IPS DF 4.7 (cell line): ENCODE data around the gene LMNTD2.
"Not testable (repeated sequence)": the region's sequence is repeated elsewhere in the genome, so short reads cannot be mapped to it uniquely, and the experiment has no call there.

ENCODE experiments used
- DNase-seq: peaks from one replicate; pipeline ENCODE4 v3.0.0-alpha.2; 2013; ENCODE audit warnings: low spot score; ENCODE audit errors: extremely low read depth

LMNTD2 gene

GRCh38 chr11:587546-587945, 27.0 kb upstream of the LMNTD2 start:
- no peak for DNase-seq

GRCh38 chr11:586376-587316, 26.1 kb upstream of the LMNTD2 start:
- DNase-seq: no peak

- no peak for DNase-seq
Measured at GRCh38 chr11:584287-584686, 23.7 kb upstream of the LMNTD2 start.

GRCh38 chr11:581752-582151, 21.2 kb upstream of the LMNTD2 start:
- no peak for DNase-seq

- no peak for DNase-seq
Measured at GRCh38 chr11:581342-581741, 20.8 kb upstream of the LMNTD2 start.

GRCh38 chr11:579830-580601, 19.5 kb upstream of the LMNTD2 start:
- no peak for DNase-seq

- no peak for DNase-seq
Measured at GRCh38 chr11:578276-579035, 17.9 kb upstream of the LMNTD2 start.

- DNase-seq: no peak
Measured at GRCh38 chr11:577611-577894, 17.0 kb upstream of the LMNTD2 start.

- no peak for DNase-seq
Measured at GRCh38 chr11:576811-577610, 16.5 kb upstream of the LMNTD2 start.

- DNase-seq: no peak
Measured at GRCh38 chr11:575996-576768, 15.6 kb upstream of the LMNTD2 start, which contains the start of gene PHRF1. Gene PHRF1, plus strand, starts transcription at chr11:576470. Its CDS starts 5,043 bp downstream, at chr11:581513.

- no peak for DNase-seq
Measured at GRCh38 chr11:575313-575995, 14.9 kb upstream of the LMNTD2 start.

GRCh38 chr11:574632-575312, 14.2 kb upstream of the LMNTD2 start:
- DNase-seq: no peak

- DNase-seq: not testable (repeated sequence)
Measured at GRCh38 chr11:574031-574570, 13.6 kb upstream of the LMNTD2 start.

GRCh38 chr11:573146-573759, 12.7 kb upstream of the LMNTD2 start:
- no peak for DNase-seq

- DNase-seq: no peak
Measured at GRCh38 chr11:571802-572185, 11.3 kb upstream of the LMNTD2 start.

GRCh38 chr11:569158-569885, 8.8 kb upstream of the LMNTD2 start:
- no peak for DNase-seq

GRCh38 chr11:568306-569157, 8.0 kb upstream of the LMNTD2 start:
- DNase-seq: no peak
